Breast epithelium (tissue), 4 donors: ENCODE data around the gene NUDT16. TPM values are rescaled to one million over a fixed set of nuclear protein-coding genes. Genes with fewer than 3 reads are reported as not detected.
A peak's percentile ranks its signal among the peaks of the same experiment; 100 is the strongest.
"Not testable (repeated sequence)": the region's sequence is repeated elsewhere in the genome, so short reads cannot be mapped to it uniquely, and the experiment has no call there.

Source experiments
- DNase-seq, 2 donors: peaks; one replicate each; pipeline ENCODE4 v3.0.0-alpha.2; 2019; ENCODE audit warnings: low spot score in 2 of 2
- H3K27ac ChIP-seq, 2 donors: fragments of 200-600 bp; sonication (generic) in 1 of 2; one replicate each; pipeline ENCODE4 v1.5.1; 2016 to 2019; ENCODE audit warnings: mild to moderate bottlenecking in 1 of 2
- H3K27me3 ChIP-seq, 2 donors: fragments of 200-600 bp; sonication (generic) in 1 of 2; one replicate each; pipeline versions ENCODE4 v1.5.1 to v1.6.0; 2017 to 2019; ENCODE audit warnings: control low read depth in 1 of 2, mild to moderate bottlenecking in 1 of 2
- H3K36me3 ChIP-seq: fragments of 200-600 bp; one replicate; pipeline ENCODE4 v1.5.1; 2019
- H3K4me1 ChIP-seq, 2 donors: fragments of 200-600 bp; sonication (generic); one replicate each; pipeline ENCODE4 v1.5.1; 2016 to 2019; ENCODE audit warnings: control low read depth in 1 of 2
- H3K4me3 ChIP-seq, 3 donors: fragments of 200-600 bp; sonication (generic); 1 replicate in 2 of 3; 2 replicates in 1 of 3; pipeline ENCODE4 v1.5.1; 2016 to 2019; ENCODE audit warnings: mild to moderate bottlenecking in 3 of 3, moderate library complexity in 2 of 3
- H3K9me3 ChIP-seq, 2 donors: fragments of 200-600 bp; sonication (generic) in 1 of 2; one replicate each; pipeline ENCODE4 v1.5.1; 2016 to 2019; ENCODE audit warnings: control low read depth in 1 of 2
- POLR2A ChIP-seq: fragments of 450-650 bp; IDR thresholded peaks from one replicate; pipeline ENCODE4 v1.6.1; 2016; ENCODE audit warnings: antibody characterized with exemption, mild to moderate bottlenecking, moderate library complexity
- POLR2AphosphoS5 ChIP-seq, 3 donors: sonication (generic); formaldehyde crosslinking; IDR thresholded peaks; one replicate each; pipeline ENCODE4 v1.6.1; 2017; ENCODE audit warnings: antibody characterized with exemption in 3 of 3
- intact Hi-C: fragments of 100-400 bp; cut with DNase I; formaldehyde crosslinking; loops from one replicate; pipeline ENCODE4 v1.15.1; 2023; ENCODE audit warnings: low total_unique reads
- total RNA-seq, 3 donors: library from RNA; depleted of rRNA; stranded (reverse); fragments of >200 nt; gene quantifications; one replicate each; pipeline ENCODE4 v1.1.0, GENCODE V29; 2016
- TF ChIP-seq, protein P1 (sequence below), 3 donors: fragments of 450-650 bp; IDR thresholded peaks; one replicate each; pipeline ENCODE4 v1.5.1; 2016 to 2017; ENCODE audit warnings: antibody characterized with exemption in 3 of 3, mild to moderate bottlenecking in 3 of 3, moderate library complexity in 3 of 3

NUDT16 gene
- total RNA-seq, 3 donors from 2014 or later: 20.3 to 86.7 (median 27.2) TPM

DNA sequence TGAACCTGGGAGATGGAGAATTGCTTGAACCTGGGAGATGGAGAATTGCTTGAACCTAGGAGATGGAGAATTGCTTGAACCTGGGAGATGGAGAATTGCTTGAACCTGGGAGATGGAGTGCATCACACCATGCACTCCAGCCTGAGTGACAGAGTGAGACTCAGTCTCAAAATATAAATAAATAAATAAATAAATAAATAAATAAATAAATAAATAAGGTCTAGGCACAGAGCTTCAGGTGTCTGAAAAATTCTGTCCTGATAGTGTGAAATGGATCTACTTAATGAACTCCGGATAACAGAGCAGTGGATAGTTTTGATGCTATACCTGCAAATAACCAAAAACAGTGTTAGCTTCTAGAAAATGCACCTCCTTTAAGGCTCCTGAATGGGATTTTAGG lies 24.3 kb upstream of the NUDT16 start:
- no peaks in the 10 kb centered on the region for H3K9me3 ChIP-seq
- no peaks in the 10 kb centered on the region for H3K4me1 ChIP-seq
- no peaks in the 10 kb centered on the region for H3K36me3 ChIP-seq
- H3K27ac ChIP-seq: no peak overlapping the region
- TF ChIP-seq, protein P1, sequence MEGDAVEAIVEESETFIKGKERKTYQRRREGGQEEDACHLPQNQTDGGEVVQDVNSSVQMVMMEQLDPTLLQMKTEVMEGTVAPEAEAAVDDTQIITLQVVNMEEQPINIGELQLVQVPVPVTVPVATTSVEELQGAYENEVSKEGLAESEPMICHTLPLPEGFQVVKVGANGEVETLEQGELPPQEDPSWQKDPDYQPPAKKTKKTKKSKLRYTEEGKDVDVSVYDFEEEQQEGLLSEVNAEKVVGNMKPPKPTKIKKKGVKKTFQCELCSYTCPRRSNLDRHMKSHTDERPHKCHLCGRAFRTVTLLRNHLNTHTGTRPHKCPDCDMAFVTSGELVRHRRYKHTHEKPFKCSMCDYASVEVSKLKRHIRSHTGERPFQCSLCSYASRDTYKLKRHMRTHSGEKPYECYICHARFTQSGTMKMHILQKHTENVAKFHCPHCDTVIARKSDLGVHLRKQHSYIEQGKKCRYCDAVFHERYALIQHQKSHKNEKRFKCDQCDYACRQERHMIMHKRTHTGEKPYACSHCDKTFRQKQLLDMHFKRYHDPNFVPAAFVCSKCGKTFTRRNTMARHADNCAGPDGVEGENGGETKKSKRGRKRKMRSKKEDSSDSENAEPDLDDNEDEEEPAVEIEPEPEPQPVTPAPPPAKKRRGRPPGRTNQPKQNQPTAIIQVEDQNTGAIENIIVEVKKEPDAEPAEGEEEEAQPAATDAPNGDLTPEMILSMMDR (IDR thresholded peaks at IDR 0.05): no peak
- TF ChIP-seq POLR2AphosphoS5 (IDR thresholded peaks at IDR 0.05): no peak
- no peak for TF ChIP-seq POLR2A
- no peaks in the 10 kb centered on the region for H3K27me3 ChIP-seq
- no peak overlapping the region for H3K4me3 ChIP-seq
- DNase-seq: no peak
- intact Hi-C loops: no loop called here

DNA sequence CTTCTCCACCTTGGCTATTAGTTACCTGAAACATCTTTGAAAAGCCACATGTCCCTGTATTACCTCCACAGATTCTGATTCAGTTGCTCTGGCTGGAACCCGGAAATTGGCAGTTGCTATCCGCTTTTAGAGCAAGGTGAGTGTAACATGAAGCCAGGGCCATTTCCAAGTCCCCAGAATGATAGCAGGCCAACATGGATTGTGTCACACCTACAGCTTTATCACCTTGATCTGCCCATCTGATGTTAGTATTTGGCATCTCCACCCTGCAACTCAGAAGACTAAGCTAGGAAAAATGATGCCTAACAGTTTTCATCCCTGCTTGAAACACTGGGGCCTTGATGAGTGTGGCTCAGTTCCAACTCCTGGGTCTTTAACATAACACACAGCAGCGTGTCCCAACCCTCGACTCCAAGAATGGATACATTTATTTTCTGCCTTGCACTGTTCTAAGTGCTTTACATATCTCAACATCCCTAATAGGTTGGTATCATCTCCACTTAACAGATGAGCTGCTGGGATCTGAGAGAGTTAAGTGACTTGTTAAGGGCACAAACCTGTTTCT lies 21.3 kb upstream of the NUDT16 start:
- Histone ChIP-seq H3K4me1 (no peaks in the 10 kb centered on the region), H3K27me3 (no peaks in the 10 kb centered on the region), H3K9me3 (no peaks in the 10 kb centered on the region), H3K36me3 (no peaks in the 10 kb centered on the region), H3K4me3 (no peak overlapping the region), H3K27ac (no peak overlapping the region)
- intact Hi-C loops: no loop called here
- DNase-seq: no peak
- no peak for TF ChIP-seq POLR2A
- TF ChIP-seq POLR2AphosphoS5 (IDR thresholded peaks at IDR 0.05): no peak
- TF ChIP-seq, protein P1 (IDR thresholded peaks at IDR 0.05): no peak

DNA sequence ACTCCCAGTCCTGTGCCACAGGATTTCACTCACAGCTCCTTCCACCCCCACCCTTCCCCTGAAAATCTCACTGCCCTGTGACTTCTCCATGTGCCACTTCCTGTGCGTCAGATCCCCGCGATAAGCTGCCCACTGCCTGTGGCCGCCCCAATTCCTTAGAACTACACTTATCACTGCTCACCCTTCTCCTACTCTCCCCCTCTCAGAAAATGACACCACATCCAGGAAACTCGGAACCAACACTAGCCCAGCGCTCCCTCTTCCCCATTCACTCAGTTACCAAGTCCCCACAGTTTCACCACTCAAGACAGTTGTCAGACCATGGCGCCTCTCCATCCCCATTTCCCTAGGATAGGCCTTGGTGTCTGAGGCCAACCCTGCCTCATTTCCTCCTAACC lies 20.5 kb upstream of the NUDT16 start:
- intact Hi-C loops, H3K9me3 ChIP-seq, H3K27me3 ChIP-seq, H3K4me1 ChIP-seq, H3K36me3 ChIP-seq, DNase-seq: not testable (repeated sequence)
- peak overlapping the region; percentile 61 to 84 for H3K27ac ChIP-seq
- peak overlapping the region; percentile 44 to 76 (median 52) for H3K4me3 ChIP-seq

DNA sequence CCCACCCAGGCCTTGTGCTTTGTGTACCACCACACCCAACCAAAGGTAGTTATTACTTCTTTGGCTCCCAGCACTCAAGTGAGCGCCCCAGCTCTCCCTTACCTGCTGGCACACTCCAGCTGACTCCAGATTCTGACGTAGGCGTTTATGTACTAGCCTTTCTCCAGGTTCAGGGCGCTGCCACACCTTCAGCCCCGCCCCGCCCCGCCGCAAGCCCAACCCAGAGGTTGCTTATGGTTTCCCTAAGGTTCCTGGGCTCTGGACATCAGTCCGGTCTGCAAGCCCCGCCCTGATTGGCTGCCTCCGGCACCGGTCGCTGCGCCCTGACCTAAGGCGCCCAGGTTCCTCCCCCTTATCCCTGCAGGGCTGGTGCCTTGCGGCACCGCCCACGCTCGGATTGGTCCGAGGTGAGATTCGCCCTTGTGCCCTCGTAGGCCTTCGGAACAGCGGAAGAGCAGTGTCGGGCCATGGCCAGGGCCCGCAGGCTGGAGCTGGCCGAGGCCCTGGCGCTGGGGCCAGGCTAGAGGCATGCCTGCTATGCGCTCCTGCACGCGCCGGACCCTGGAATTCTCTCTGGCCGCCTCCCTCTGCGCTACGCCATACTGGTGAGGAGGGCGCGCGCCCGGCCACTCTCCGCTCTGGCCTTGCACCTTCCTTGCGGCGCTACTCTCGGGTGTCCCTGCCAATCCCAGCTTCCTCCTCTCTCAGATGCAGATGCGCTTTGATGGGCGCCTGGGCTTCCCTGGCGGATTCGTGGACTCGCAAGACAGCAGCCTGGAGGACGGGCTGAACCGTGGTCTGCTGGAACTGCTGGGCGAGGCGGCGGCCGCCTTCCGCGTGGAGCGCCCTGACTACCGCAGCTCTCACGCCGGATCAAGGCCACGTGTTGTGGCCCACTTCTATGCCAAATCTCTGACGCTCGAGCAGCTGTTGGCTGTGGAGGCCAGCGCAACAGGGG lies 19.8 kb upstream of the NUDT16 start:
- Histone ChIP-seq H3K27ac (peak overlapping the region; percentile 61 to 84), H3K4me1 (no peaks in the 10 kb centered on the region), H3K27me3 (no peaks in the 10 kb centered on the region), H3K4me3 (peak overlapping the region; percentile 44 to 76 (median 52)), H3K36me3 (no peaks in the 10 kb centered on the region), H3K9me3 (no peaks in the 10 kb centered on the region)
- TF ChIP-seq POLR2AphosphoS5 (IDR thresholded peaks at IDR 0.05) (no peak), POLR2A (no peak)
- TF ChIP-seq, protein P1 (IDR thresholded peaks at IDR 0.05): no peak
- peak; percentile 79 to 90 for DNase-seq
- intact Hi-C loops: no loop called here

DNA sequence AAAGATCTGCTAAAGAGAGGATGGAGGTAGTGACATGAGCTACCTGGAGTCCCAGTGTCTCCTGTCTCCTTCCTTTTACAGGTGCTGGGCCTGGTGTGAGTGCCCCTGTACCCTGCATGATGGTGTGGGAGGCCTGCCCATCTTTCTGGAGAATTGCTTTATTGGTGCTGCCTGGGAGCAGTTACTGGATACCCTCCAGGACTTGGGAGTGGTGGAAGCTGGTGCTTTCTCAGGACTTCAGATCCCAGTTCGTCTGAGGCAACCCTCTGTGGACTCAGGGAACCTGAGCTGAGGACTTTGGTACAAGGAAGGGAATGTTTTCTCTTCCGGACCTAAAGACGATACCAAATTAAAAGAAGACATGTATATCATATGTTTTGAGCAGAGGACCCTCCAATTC lies 18.3 kb upstream of the NUDT16 start:
- TF ChIP-seq POLR2AphosphoS5 (IDR thresholded peaks at IDR 0.05) (no peak), POLR2A (no peak)
- TF ChIP-seq, protein P1 (IDR thresholded peaks at IDR 0.05): no peak
- H3K27ac ChIP-seq: no peak overlapping the region
- no peaks in the 10 kb centered on the region for H3K27me3 ChIP-seq
- DNase-seq: no peak
- no peaks in the 10 kb centered on the region for H3K9me3 ChIP-seq
- intact Hi-C loops: no loop called here
- H3K36me3 ChIP-seq: no peaks in the 10 kb centered on the region
- H3K4me3 ChIP-seq: no peak overlapping the region
- H3K4me1 ChIP-seq: no peaks in the 10 kb centered on the region
